ENCODE data around the gene DMKN.

DMKN gene

GRCh38 chr19:35561436-35561835, 48.0 kb upstream of the DMKN start:
- H3K4me3 ChIP-seq (replicated peaks; ENCODE audit: insufficient read depth, low read length), result no peak overlapping the region
- H3K27ac ChIP-seq (replicated peaks), result no peak overlapping the region
- DNase-seq (ENCODE audit: low read depth in 1 of 2, low spot score in 1 of 2), result no peak
- TF ChIP-seq GABPA (IDR thresholded peaks at IDR 0.05; ENCODE audit: low read depth) (no peak), SPI1 (IDR thresholded peaks at IDR 0.05; ENCODE audit: borderline replicate concordance, low read depth) (no peak), REST (IDR thresholded peaks at IDR 0.05; ENCODE audit: insufficient replicate concordance, low read depth) (no peak), POLR2AphosphoS5 (IDR thresholded peaks at IDR 0.05; ENCODE audit: low read depth) (no peak)
- H3K27me3 ChIP-seq (ENCODE audit: insufficient read depth, poor library complexity, severe bottlenecking), result peaks cover 11% of the 10 kb centered on the region

GRCh38 chr19:35560677-35561076, 47.2 kb upstream of the DMKN start:
- H3K4me3 ChIP-seq (replicated peaks; ENCODE audit: insufficient read depth, low read length), result no peak overlapping the region
- TF ChIP-seq REST (IDR thresholded peaks at IDR 0.05; ENCODE audit: insufficient replicate concordance, low read depth) (no peak), GABPA (IDR thresholded peaks at IDR 0.05; ENCODE audit: low read depth) (no peak), CTCF (IDR thresholded peaks at IDR 0.05; ENCODE audit: insufficient read depth, low read length) (no peak), SPI1 (IDR thresholded peaks at IDR 0.05; ENCODE audit: borderline replicate concordance, low read depth) (no peak), POLR2AphosphoS5 (IDR thresholded peaks at IDR 0.05; ENCODE audit: low read depth) (no peak)
- no peak for DNase-seq (ENCODE audit: low read depth in 1 of 2, low spot score in 1 of 2)
- no peak overlapping the region for H3K27ac ChIP-seq (replicated peaks)
- peaks cover 11% of the 10 kb centered on the region for H3K27me3 ChIP-seq (ENCODE audit: insufficient read depth, poor library complexity, severe bottlenecking)

GRCh38 chr19:35560271-35560670, 46.8 kb upstream of the DMKN start:
- Histone ChIP-seq H3K27ac (replicated peaks) (no peak overlapping the region), H3K4me3 (replicated peaks; ENCODE audit: insufficient read depth, low read length) (no peak overlapping the region), H3K27me3 (ENCODE audit: insufficient read depth, poor library complexity, severe bottlenecking) (peaks cover 11% of the 10 kb centered on the region)
- DNase-seq (ENCODE audit: low read depth in 1 of 2, low spot score in 1 of 2), result no peak
- no peak for TF ChIP-seq CTCF (IDR thresholded peaks at IDR 0.05; ENCODE audit: insufficient read depth, low read length)
- no peak for TF ChIP-seq REST (IDR thresholded peaks at IDR 0.05; ENCODE audit: insufficient replicate concordance, low read depth)
- TF ChIP-seq POLR2AphosphoS5 (IDR thresholded peaks at IDR 0.05; ENCODE audit: low read depth), result no peak
- TF ChIP-seq GABPA (IDR thresholded peaks at IDR 0.05; ENCODE audit: low read depth), result no peak
- TF ChIP-seq SPI1 (IDR thresholded peaks at IDR 0.05; ENCODE audit: borderline replicate concordance, low read depth), result no peak

All from HL-60 (cell line).